Panc1 (cell line): ENCODE data around the gene DACH1. TPM values are rescaled to one million over a fixed set of nuclear protein-coding genes. Genes with fewer than 3 reads are reported as not detected.

Source experiments
- ATAC-seq: fragments of 200-7000 bp; cut with Tn5 transposase; 2 replicates; pipeline ENCODE4 v1.9.1; 2020; ENCODE audit warnings: mild to moderate bottlenecking, moderate library complexity
- BruUV-seq: library from RNA; stranded (reverse); fragments of 400-500 nt; replicated peaks from 2 replicates; lab custom pipeline; 2021; lab: Mats Ljungman, UMichigan
- CTCF ChIA-PET: fragments of 300-600 bp; sonication (Branson Sonifier 250); formaldehyde crosslinking; loops from one replicate; lab custom pipeline; 2022; ENCODE audit warnings: antibody characterized with exemption; lab: Charles Lee
- POLR2A ChIA-PET: fragments of 300-600 bp; sonication (Branson Sonifier 250); formaldehyde crosslinking; loops from one replicate; lab custom pipeline; 2022; ENCODE audit warnings: antibody characterized with exemption; lab: Charles Lee
- DNase-seq: peaks from one replicate; pipeline ENCODE4 v3.0.0-alpha.2; 2010; ENCODE audit warnings: low read depth, low spot score
- H3K27ac ChIP-seq: 2 replicates; pipeline ENCODE4 v1.5.1; 2011; ENCODE audit warnings: mild to moderate bottlenecking, low read length, inconsistent platforms
- H3K27me3 ChIP-seq: fragments of 200-500 bp; sonication (Bioruptor generic); 2 replicates; pipeline ENCODE4 v1.6.0; 2014; ENCODE audit warnings: low read length, inconsistent platforms; ENCODE audit not compliant: control insufficient read depth, insufficient read depth
- H3K36me3 ChIP-seq: fragments of 200-500 bp; sonication (Bioruptor generic); 2 replicates; pipeline ENCODE4 v1.5.1; 2014; ENCODE audit warnings: inconsistent platforms, mild to moderate bottlenecking, low read length, moderate library complexity; ENCODE audit not compliant: control insufficient read depth, insufficient read depth
- H3K4me1 ChIP-seq: 2 replicates; pipeline ENCODE4 v1.5.1; 2011; ENCODE audit warnings: inconsistent platforms, mild to moderate bottlenecking, low read length, moderate library complexity; ENCODE audit not compliant: control insufficient read depth, insufficient read depth
- H3K4me3 ChIP-seq, 2 experiments: 2 replicates each; pipeline ENCODE4 v1.5.1; 2011 to 2012; ENCODE audit warnings: low read depth in 2 of 2, low read length in 2 of 2, mild to moderate bottlenecking in 2 of 2, inconsistent platforms in 1 of 2, moderate library complexity in 1 of 2
- H3K9me3 ChIP-seq: fragments of 200-500 bp; sonication (Bioruptor generic); 2 replicates; pipeline ENCODE4 v1.5.1; 2014; ENCODE audit warnings: low read depth, mild to moderate bottlenecking, inconsistent platforms, low read length, moderate library complexity; ENCODE audit not compliant: control insufficient read depth, insufficient read depth
- POLR2AphosphoS5 ChIP-seq: IDR thresholded peaks from 2 replicates; pipeline ENCODE4 v1.6.1; 2012; ENCODE audit warnings: mild to moderate bottlenecking, low read depth, low read length, moderate library complexity
- SIN3A ChIP-seq: IDR thresholded peaks from 2 replicates; pipeline ENCODE4 v1.6.1; 2012; ENCODE audit warnings: low read depth, mild to moderate bottlenecking, low read length, moderate library complexity, borderline replicate concordance; ENCODE audit not compliant: insufficient read depth
- TCF7L2 ChIP-seq: IDR thresholded peaks from 2 replicates; pipeline ENCODE4 v1.6.1; 2011; ENCODE audit warnings: mild to moderate bottlenecking, low read depth, low read length, inconsistent platforms
- in situ Hi-C: cut with HindIII; loops from 2 replicates; pipeline ENCODE4 v1.10.0; 2016; ENCODE audit warnings: low sequenced_read_pairs, low pct_unique_long_range_greater_than_20kb
- intact Hi-C: fragments of 100-400 bp; cut with micrococcal nuclease; formaldehyde crosslinking; loops from one replicate; pipeline ENCODE4 v1.10.0; 2022; ENCODE audit not compliant: unreplicated experiment
- total RNA-seq: library from RNA; stranded (reverse); gene quantifications from one replicate; pipeline ENCODE4 v1.2.1, GENCODE V29; 2021; ENCODE audit not compliant: unreplicated experiment
- TF ChIP-seq, protein P1 (sequence below): fragments of 450-650 bp; IDR thresholded peaks from 2 replicates; pipeline ENCODE4 v1.5.1; 2017; ENCODE audit warnings: mild to moderate bottlenecking
- TF ChIP-seq, protein P2 (sequence below), 2 experiments: IDR thresholded peaks; 2 replicates each; pipeline ENCODE4 v1.6.1; 2011 to 2012; ENCODE audit warnings: low read depth in 2 of 2, control low read depth in 1 of 2, low read length in 1 of 2, mild to moderate bottlenecking in 1 of 2, moderate library complexity in 1 of 2; ENCODE audit not compliant: insufficient read depth in 1 of 2

The DACH1 gene
- total RNA-seq, 1 experiment from 2014 or later, result 0.54 TPM

- Histone ChIP-seq H3K4me1 (no peaks in the 10 kb centered on the region), H3K4me3 (no peak overlapping the region), H3K27me3 (no peaks in the 10 kb centered on the region), H3K36me3 (no peaks in the 10 kb centered on the region), H3K27ac (no peak overlapping the region), H3K9me3 (no peaks in the 10 kb centered on the region)
- ChIA-PET POLR2A (no interaction called here), CTCF (no interaction called here)
- DNase-seq, result no peak
- no peak for ATAC-seq
- BruUV-seq, result no TSS peak
- intact Hi-C loops, result no loop called here
- TF ChIP-seq TCF7L2, result no peak
- TF ChIP-seq, protein P1, sequence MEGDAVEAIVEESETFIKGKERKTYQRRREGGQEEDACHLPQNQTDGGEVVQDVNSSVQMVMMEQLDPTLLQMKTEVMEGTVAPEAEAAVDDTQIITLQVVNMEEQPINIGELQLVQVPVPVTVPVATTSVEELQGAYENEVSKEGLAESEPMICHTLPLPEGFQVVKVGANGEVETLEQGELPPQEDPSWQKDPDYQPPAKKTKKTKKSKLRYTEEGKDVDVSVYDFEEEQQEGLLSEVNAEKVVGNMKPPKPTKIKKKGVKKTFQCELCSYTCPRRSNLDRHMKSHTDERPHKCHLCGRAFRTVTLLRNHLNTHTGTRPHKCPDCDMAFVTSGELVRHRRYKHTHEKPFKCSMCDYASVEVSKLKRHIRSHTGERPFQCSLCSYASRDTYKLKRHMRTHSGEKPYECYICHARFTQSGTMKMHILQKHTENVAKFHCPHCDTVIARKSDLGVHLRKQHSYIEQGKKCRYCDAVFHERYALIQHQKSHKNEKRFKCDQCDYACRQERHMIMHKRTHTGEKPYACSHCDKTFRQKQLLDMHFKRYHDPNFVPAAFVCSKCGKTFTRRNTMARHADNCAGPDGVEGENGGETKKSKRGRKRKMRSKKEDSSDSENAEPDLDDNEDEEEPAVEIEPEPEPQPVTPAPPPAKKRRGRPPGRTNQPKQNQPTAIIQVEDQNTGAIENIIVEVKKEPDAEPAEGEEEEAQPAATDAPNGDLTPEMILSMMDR, result no peak
- in situ Hi-C loops, result no loop called here
These were observed 412.5 kb downstream of the DACH1 start for GRCh38 chr13:71454509-71454908.

DNA sequence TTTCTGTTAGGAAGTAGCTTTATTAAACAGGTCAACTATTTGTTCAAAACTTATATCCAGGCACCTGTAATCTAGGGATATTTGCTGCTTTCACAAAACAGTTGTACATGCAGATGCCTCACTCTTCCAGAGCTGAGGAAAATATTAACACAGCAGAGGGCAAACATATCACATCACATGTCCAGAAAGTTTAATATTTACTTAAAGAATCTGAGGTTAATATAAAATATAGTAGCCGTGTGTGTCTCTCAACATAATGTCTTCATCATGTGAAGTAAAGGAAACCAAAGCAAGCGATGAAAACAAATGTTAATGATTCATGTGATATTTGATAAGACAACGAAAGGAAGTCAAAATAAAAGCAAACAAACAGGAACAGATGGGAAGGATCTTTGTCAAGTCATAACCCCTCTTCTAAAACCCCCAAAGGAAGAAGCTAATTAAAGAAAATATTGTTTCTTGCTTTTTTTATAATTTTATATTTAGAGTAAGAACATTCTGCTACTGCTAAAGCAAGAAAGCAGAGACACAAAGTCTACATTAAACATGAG, 418.8 kb downstream of the DACH1 start:
- Histone ChIP-seq H3K27me3 (no peaks in the 10 kb centered on the region), H3K4me1 (no peaks in the 10 kb centered on the region), H3K27ac (no peak overlapping the region), H3K36me3 (no peaks in the 10 kb centered on the region), H3K4me3 (no peak overlapping the region), H3K9me3 (no peaks in the 10 kb centered on the region)
- DNase-seq (no peak), ATAC-seq (no peak)
- ChIA-PET CTCF (no interaction called here), POLR2A (no interaction called here)
- BruUV-seq, result no TSS peak
- in situ Hi-C loops (no loop called here), intact Hi-C loops (no loop called here)
- TF ChIP-seq POLR2AphosphoS5 (no peak), TCF7L2 (no peak), SIN3A (no peak)
- TF ChIP-seq, protein P2, sequence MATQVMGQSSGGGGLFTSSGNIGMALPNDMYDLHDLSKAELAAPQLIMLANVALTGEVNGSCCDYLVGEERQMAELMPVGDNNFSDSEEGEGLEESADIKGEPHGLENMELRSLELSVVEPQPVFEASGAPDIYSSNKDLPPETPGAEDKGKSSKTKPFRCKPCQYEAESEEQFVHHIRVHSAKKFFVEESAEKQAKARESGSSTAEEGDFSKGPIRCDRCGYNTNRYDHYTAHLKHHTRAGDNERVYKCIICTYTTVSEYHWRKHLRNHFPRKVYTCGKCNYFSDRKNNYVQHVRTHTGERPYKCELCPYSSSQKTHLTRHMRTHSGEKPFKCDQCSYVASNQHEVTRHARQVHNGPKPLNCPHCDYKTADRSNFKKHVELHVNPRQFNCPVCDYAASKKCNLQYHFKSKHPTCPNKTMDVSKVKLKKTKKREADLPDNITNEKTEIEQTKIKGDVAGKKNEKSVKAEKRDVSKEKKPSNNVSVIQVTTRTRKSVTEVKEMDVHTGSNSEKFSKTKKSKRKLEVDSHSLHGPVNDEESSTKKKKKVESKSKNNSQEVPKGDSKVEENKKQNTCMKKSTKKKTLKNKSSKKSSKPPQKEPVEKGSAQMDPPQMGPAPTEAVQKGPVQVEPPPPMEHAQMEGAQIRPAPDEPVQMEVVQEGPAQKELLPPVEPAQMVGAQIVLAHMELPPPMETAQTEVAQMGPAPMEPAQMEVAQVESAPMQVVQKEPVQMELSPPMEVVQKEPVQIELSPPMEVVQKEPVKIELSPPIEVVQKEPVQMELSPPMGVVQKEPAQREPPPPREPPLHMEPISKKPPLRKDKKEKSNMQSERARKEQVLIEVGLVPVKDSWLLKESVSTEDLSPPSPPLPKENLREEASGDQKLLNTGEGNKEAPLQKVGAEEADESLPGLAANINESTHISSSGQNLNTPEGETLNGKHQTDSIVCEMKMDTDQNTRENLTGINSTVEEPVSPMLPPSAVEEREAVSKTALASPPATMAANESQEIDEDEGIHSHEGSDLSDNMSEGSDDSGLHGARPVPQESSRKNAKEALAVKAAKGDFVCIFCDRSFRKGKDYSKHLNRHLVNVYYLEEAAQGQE (IDR thresholded peaks at IDR 0.05; ENCODE audit: insufficient read depth in 1 of 2, low read depth in 2 of 2, low read length in 1 of 2), result no peak
- TF ChIP-seq, protein P1, result no peak
